ENCODE data around the gene PYROXD2.
"Not testable (repeated sequence)": the region's sequence is repeated elsewhere in the genome, so short reads cannot be mapped to it uniquely, and the experiment has no call there.

The PYROXD2 gene

GRCh38 chr10:98365406-98366061 lies 49.4 kb downstream of the PYROXD2 start:
- no peak for DNase-seq

GRCh38 chr10:98364432-98365102 lies 50.4 kb downstream of the PYROXD2 start:
- DNase-seq: no peak

DNA sequence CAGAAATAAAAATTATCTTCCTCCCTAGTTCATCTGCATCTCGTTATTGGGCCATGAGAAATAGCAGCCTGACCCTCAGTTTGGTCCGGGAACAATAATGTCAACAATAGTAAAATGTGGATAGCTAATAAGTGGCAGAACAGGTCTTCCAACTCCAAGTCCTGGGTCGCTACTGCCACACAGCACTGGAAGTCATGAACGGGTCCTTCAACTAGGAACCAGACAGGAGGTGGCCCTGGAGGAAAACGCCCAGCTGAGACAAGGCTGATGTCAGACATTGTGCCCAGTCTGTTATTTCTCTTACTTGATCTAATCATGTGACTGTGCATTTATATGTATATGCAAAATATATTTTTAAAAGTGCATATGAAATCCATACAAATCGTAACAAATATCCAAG lies 51.8 kb downstream of the PYROXD2 start:
- DNase-seq: no peak

GRCh38 chr10:98361131-98362025 lies 53.6 kb downstream of the PYROXD2 start:
- peak; percentile 52 for DNase-seq

GRCh38 chr10:98357194-98357822 lies 57.7 kb downstream of the PYROXD2 start:
- DNase-seq: no peak

- DNase-seq: no peak
Measured at GRCh38 chr10:98354491-98354890, 60.5 kb downstream of the PYROXD2 start.

- no peak for DNase-seq
Measured at GRCh38 chr10:98353170-98353569, 61.8 kb downstream of the PYROXD2 start.

- DNase-seq: no peak
Measured at GRCh38 chr10:98351831-98352402, 63.1 kb downstream of the PYROXD2 start.

- DNase-seq: no peak
Measured at GRCh38 chr10:98349508-98349922, 65.5 kb downstream of the PYROXD2 start.

GRCh38 chr10:98346847-98347246 lies 68.1 kb downstream of the PYROXD2 start:
- DNase-seq: no peak

DNA sequence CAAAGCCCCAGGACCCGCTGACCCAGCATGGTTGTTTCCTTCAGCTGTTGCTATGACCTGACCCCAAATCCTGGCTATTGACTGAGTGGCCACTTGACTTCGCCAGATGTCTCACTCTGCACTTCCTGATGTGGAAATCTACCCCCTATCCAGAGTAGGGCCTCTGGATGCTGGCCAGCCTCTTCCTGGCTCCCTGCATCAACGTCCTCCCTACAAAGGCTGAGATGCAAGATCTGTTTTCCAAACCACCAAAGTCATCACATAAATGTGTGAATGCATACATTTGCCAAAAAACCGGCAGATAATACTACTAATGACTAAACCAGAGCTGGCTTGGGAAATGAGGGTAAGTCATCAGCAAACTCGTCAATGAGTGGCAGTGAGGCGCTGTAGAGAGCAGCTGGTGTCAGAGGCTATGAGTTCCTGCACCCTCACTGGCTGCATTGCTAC lies 70.4 kb downstream of the PYROXD2 start:
- DNase-seq: no peak

- not testable (repeated sequence) for DNase-seq
Measured at GRCh38 chr10:98341701-98342100, 73.3 kb downstream of the PYROXD2 start.

DNA sequence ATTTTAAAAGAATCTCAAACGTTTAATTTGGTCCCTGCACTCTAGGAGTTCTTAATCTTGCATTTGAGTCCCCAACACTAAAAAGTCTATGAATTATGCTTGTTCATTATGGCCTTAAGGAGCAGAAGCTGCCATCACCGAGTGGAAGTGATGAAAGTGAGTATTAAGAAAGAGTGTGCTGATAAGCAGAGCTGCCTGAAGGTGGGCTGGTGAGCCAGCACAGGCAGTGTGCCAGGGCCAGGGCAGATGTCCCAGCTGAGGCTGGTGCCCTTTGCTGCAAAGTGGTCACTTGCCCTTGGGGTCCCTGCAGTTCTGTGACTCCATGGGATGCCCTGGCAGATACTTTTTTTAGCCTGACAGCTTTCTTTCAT lies 74.1 kb downstream of the PYROXD2 start:
- no peak for DNase-seq

DNA sequence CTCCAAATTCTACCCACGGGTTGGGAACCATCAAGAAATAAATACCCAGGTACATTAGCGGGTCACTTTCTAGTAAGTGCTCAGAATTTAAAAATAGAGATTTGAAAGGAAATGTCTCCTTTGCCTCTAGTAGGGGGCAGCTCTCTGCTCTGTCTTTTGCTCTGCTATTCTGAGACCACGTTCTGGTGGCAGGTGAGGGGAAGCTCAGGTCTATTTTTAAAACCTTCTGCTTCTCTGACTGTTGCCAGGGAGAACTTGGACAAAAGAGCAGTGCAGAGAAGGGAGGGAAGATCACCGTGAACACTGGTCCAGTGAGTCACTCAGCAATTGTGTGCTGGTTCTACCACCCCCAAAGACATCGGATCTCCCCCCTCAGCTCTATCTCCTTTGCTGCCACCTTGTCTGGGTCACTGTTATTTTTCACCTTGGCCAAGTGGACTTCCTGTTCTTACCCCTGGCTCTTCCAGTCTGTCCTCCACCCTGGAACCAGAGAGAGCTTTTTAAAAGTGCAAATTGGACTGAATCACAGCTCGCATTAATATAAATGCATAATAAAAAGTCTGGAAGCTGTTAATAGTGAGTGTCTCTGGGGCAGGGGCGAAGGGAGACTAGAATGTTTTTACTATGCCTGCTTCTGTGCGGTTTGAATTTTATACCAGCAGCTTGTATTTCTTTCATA lies 74.6 kb downstream of the PYROXD2 start:
- DNase-seq: no peak

DNA sequence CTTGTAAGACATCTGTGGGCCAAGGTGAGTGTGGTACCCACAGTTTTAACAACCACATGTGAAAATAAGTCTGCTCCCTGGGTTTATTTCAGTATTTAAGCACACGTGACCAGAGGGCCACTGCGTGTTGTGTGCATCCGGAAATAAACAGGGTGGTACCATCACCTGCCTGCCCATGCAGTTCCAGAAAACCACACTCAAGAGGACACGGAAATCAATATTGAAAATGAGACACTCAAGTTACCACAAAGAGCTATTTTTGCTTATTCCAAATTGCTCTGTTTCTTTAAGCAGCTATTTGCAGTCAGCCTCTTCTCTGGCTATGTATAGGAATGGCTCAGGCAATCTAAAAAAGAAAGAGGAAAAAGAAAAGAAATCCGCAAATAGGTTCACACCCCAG lies 75.2 kb downstream of the PYROXD2 start:
- no peak for DNase-seq

- no peak for DNase-seq
Measured at GRCh38 chr10:98338896-98339295, 76.1 kb downstream of the PYROXD2 start.

DNA sequence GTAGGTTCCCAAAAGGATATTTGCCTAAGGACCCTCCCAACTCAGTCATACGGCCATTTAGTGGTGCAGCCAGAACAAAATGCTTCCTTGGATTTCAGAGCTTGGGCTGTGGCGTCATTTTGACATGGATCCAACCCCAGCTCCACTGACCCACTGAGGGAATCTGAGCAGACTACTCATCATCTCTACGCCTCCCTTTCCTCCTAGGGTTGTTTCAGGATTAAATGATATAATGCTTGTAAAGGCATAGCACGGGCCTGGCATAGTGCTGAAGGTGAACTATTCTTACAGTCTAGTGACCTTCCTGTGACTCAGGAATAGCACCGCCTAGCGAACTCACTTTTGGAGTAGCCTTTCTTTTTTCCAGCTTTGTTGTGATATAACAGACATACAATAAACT lies 76.7 kb downstream of the PYROXD2 start:
- DNase-seq: no peak

DNA sequence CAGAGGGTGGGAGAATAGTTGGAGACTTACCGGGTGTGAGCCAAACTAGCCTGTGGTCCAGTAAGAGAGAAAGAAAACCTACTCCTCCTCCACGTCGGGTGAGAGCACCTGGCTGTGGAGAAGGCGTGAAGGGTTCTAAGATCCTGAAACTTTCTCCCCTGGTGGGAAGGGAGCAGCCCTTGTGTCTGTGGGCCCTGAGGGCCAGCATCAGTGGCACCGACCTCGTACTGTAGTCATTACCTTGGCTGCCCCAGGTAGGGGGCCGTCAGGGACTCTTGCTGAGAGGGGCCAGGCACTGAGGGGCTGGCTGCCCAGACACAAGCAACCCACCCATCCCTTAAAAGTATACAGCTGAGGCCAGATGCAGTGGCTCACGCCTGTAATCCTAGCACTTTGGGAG lies 77.5 kb downstream of the PYROXD2 start:
- DNase-seq: no peak
